ENCODE data around the gene B9D1. TPM values are rescaled to one million over a fixed set of nuclear protein-coding genes. Genes with fewer than 3 reads are reported as not detected.

Gene B9D1
- polyA plus RNA-seq, 3 donors, result 1.0 TPM; not detected in 2

GRCh38 chr17:19347323-19348080 lies 15.0 kb downstream of the B9D1 start:
- no peaks in the 10 kb centered on the region for H3K4me1 ChIP-seq (ENCODE audit: control insufficient read depth in 1 of 2, insufficient read depth in 2 of 2, low read length in 2 of 2)
- no peaks in the 10 kb centered on the region for H3K4me1 Mint-ChIP-seq
- no peak for DNase-seq
- H3K27me3 Mint-ChIP-seq (ENCODE audit: low read depth in 3 of 3), result peaks cover 2 to 18% (median 7%) of the 10 kb centered on the region in 3 donors
- no peak overlapping the region for H3K9ac ChIP-seq (ENCODE audit: insufficient read depth, low read length, poor library complexity, severe bottlenecking)
- H3K79me2 ChIP-seq (ENCODE audit: insufficient read depth, low read length), result no peaks in the 10 kb centered on the region
- H3K9me3 Mint-ChIP-seq, result no peaks in the 10 kb centered on the region
- no peak for TF ChIP-seq CTCF (IDR thresholded peaks at IDR 0.05)
- no peaks in the 10 kb centered on the region for H3K9me3 ChIP-seq (replicated peaks in 1 of 2; ENCODE audit: control insufficient read depth in 1 of 2, insufficient read depth in 1 of 2, low read length in 2 of 2)
- intact Hi-C loops (cut with micrococcal nuclease), result no loop called here
- H2AFZ ChIP-seq (ENCODE audit: insufficient read depth, low read depth, low read length, poor library complexity, severe bottlenecking), result no peak overlapping the region
- no peak overlapping the region for H3K27ac Mint-ChIP-seq
- H4K20me1 ChIP-seq (ENCODE audit: insufficient read depth, low read length), result no peaks in the 10 kb centered on the region
- no peak overlapping the region for H3K27ac ChIP-seq (ENCODE audit: low read depth in 1 of 2, low read length in 2 of 2)
- WGBS (ENCODE audit: insufficient coverage), result 95% methylated on average over 12 of the region's 13 CpGs
- no peak overlapping the region for H3K4me3 ChIP-seq (replicated peaks in 1 of 3; ENCODE audit: low read depth in 2 of 3, low read length in 3 of 3)
- H3K4me3 Mint-ChIP-seq, result no peak overlapping the region
- no peak overlapping the region for H3K4me2 ChIP-seq (replicated peaks; ENCODE audit: extremely low read depth, low read length, poor library complexity, severe bottlenecking)
- H3K36me3 Mint-ChIP-seq, result no peaks in the 10 kb centered on the region
- no peaks in the 10 kb centered on the region for H3K27me3 ChIP-seq (ENCODE audit: control insufficient read depth in 2 of 2, insufficient read depth in 2 of 2, low read length in 2 of 2)
- H3K36me3 ChIP-seq (replicated peaks in 1 of 2; ENCODE audit: control insufficient read depth in 1 of 2, insufficient read depth in 2 of 2, low read length in 2 of 2), result no peaks in the 10 kb centered on the region

GRCh38 chr17:19346351-19347255 lies 15.9 kb downstream of the B9D1 start:
- no peak overlapping the region for H3K27ac ChIP-seq (ENCODE audit: low read depth in 1 of 2, low read length in 2 of 2)
- intact Hi-C loops (cut with micrococcal nuclease), result no loop called here
- no peak overlapping the region for H2AFZ ChIP-seq (ENCODE audit: insufficient read depth, low read depth, low read length, poor library complexity, severe bottlenecking)
- peaks cover under 1 to 23% (median 14%) of the 10 kb centered on the region in 3 donors for H3K27me3 Mint-ChIP-seq (ENCODE audit: low read depth in 3 of 3)
- no peaks in the 10 kb centered on the region for H3K36me3 ChIP-seq (replicated peaks in 1 of 2; ENCODE audit: control insufficient read depth in 1 of 2, insufficient read depth in 2 of 2, low read length in 2 of 2)
- no peaks in the 10 kb centered on the region for H3K9me3 ChIP-seq (replicated peaks in 1 of 2; ENCODE audit: control insufficient read depth in 1 of 2, insufficient read depth in 1 of 2, low read length in 2 of 2)
- no peak for TF ChIP-seq CTCF (IDR thresholded peaks at IDR 0.05)
- 89% methylated on average over 19 of the region's 19 CpGs for WGBS (ENCODE audit: insufficient coverage)
- no peaks in the 10 kb centered on the region for H4K20me1 ChIP-seq (ENCODE audit: insufficient read depth, low read length)
- DNase-seq, result peak in 1 of 3 donors; percentile 2
- no peaks in the 10 kb centered on the region for H3K36me3 Mint-ChIP-seq
- no peaks in the 10 kb centered on the region for H3K9me3 Mint-ChIP-seq
- H3K4me1 ChIP-seq (ENCODE audit: control insufficient read depth in 1 of 2, insufficient read depth in 2 of 2, low read length in 2 of 2), result no peaks in the 10 kb centered on the region
- no peak overlapping the region for H3K4me2 ChIP-seq (replicated peaks; ENCODE audit: extremely low read depth, low read length, poor library complexity, severe bottlenecking)
- H3K4me3 ChIP-seq (replicated peaks in 1 of 3; ENCODE audit: low read depth in 2 of 3, low read length in 3 of 3), result no peak overlapping the region
- no peak overlapping the region for H3K9ac ChIP-seq (ENCODE audit: insufficient read depth, low read length, poor library complexity, severe bottlenecking)
- H3K4me1 Mint-ChIP-seq, result no peaks in the 10 kb centered on the region
- H3K4me3 Mint-ChIP-seq, result no peak overlapping the region
- H3K27ac Mint-ChIP-seq, result no peak overlapping the region
- no peaks in the 10 kb centered on the region for H3K27me3 ChIP-seq (ENCODE audit: control insufficient read depth in 2 of 2, insufficient read depth in 2 of 2, low read length in 2 of 2)
- H3K79me2 ChIP-seq (ENCODE audit: insufficient read depth, low read length), result no peaks in the 10 kb centered on the region
